ENCODE data around the gene ZNF480.
A peak's percentile ranks its signal among the peaks of the same experiment; 100 is the strongest.

ZNF480 gene

DNA sequence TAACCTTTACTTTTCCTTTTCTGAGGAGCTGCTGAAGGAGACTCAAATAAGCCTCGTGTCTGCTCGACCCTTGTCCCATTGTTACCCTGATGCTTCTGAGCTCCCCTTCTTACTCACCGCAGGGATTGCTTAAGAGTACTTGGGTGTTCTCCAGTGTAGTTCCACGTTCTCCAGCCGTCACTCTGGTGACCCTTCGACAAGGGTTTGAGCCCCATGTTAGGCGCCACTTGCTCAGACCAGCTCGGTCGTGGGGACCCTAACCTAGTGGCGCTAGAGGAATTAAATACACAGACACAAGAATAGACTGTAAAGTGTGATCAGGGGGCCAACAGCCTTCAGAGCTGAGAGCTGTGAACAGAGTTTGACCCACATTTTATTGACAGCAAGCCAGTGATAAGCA, 10.3 kb downstream of the ZNF480 start:
- TF ChIP-seq GATA2 (IDR thresholded peaks at IDR 0.05; ENCODE audit: low read depth, low read length): no peak
- TF ChIP-seq GATA3 (IDR thresholded peaks at IDR 0.05; ENCODE audit: low read depth, low read length): no peak

DNA sequence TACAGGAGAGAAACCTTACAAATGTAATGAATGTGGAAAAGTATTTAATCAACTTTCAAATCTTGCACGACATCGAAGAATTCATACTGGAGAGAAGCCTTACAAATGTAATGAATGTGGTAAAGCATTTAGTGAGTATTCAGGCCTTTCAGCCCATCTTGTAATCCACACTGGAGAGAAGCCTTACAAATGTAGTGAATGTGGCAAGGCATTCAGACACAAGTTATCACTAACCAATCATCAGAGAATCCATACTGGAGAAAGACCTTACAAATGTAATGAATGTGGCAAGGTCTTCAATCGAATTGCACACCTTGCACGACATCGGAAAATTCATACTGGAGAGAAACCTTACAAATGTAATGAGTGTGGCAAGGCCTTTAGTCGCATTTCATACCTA, 25.5 kb downstream of the ZNF480 start:
- TF ChIP-seq GATA2 (IDR thresholded peaks at IDR 0.05; ENCODE audit: low read depth, low read length) (no peak), GATA3 (IDR thresholded peaks at IDR 0.05; ENCODE audit: low read depth, low read length) (no peak)

- no peak for TF ChIP-seq GATA2 (IDR thresholded peaks at IDR 0.05; ENCODE audit: low read depth, low read length)
- no peak for TF ChIP-seq GATA3 (IDR thresholded peaks at IDR 0.05; ENCODE audit: low read depth, low read length)
Measured at GRCh38 chr19:52331757-52332156, 34.8 kb downstream of the ZNF480 start.

DNA sequence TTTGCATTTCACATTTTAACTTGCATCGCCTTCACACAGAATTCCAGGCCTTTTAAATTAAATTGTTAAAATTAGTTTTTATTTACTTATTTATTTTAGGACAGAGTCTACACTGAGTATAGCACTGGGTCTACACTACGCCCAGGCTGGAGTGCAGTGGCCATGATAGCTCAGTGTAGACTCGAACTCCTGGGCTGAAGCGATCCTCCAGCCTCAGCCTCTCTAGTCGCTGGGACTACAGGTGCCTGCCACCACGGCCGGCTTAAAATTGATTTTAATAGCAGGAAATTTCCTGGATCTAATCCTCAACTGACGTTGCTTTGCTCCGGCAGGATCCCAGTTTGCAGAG, 38.8 kb downstream of the ZNF480 start:
- TF ChIP-seq GATA2 (IDR thresholded peaks at IDR 0.05; ENCODE audit: low read depth, low read length): no peak
- TF ChIP-seq GATA3 (IDR thresholded peaks at IDR 0.05; ENCODE audit: low read depth, low read length): no peak

- TF ChIP-seq GATA3 (IDR thresholded peaks at IDR 0.05; ENCODE audit: low read depth, low read length) (no peak), GATA2 (IDR thresholded peaks at IDR 0.05; ENCODE audit: low read depth, low read length) (peak; percentile 40; the same call in 1 of the 2 replicates)
Measured at GRCh38 chr19:52336117-52336790, 39.3 kb downstream of the ZNF480 start, which contains the start of gene ZNF610. ZNF610 (plus strand) TSS chr19:52336243; CDS start chr19:52349173, 12,930 bp downstream.

- no peak for TF ChIP-seq GATA2 (IDR thresholded peaks at IDR 0.05; ENCODE audit: low read depth, low read length)
- no peak for TF ChIP-seq GATA3 (IDR thresholded peaks at IDR 0.05; ENCODE audit: low read depth, low read length)
Measured at GRCh38 chr19:52336791-52337381, 39.9 kb downstream of the ZNF480 start.

GRCh38 chr19:52343548-52343947, 46.6 kb downstream of the ZNF480 start:
- TF ChIP-seq GATA3 (IDR thresholded peaks at IDR 0.05; ENCODE audit: low read depth, low read length): no peak
- TF ChIP-seq GATA2 (IDR thresholded peaks at IDR 0.05; ENCODE audit: low read depth, low read length): no peak

DNA sequence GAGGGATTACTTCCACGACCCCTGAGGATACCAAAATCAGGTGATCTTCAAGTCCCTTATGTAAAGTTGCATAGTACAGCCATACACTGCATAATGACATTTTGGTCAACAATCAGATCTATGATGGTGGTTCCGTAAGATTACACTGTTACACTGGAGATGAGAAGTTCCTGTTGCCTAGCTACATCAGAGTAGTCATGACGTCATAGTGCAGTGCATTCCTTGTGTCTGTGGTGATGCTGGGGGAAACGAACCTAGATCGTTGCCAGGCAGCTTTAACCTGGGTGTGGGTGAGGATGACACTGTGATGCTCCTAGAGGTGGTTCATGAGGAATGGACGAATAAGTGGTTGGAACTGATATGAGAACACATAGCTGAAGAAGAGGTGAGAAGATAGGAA, 48.2 kb downstream of the ZNF480 start:
- no peak for TF ChIP-seq GATA2 (IDR thresholded peaks at IDR 0.05; ENCODE audit: low read depth, low read length)
- no peak for TF ChIP-seq GATA3 (IDR thresholded peaks at IDR 0.05; ENCODE audit: low read depth, low read length)

GRCh38 chr19:52351512-52351911, 54.5 kb downstream of the ZNF480 start:
- TF ChIP-seq GATA2 (IDR thresholded peaks at IDR 0.05; ENCODE audit: low read depth, low read length): no peak
- TF ChIP-seq GATA3 (IDR thresholded peaks at IDR 0.05; ENCODE audit: low read depth, low read length): no peak

GRCh38 chr19:52366414-52366824, 69.5 kb downstream of the ZNF480 start:
- TF ChIP-seq GATA3 (IDR thresholded peaks at IDR 0.05; ENCODE audit: low read depth, low read length) (no peak), GATA2 (IDR thresholded peaks at IDR 0.05; ENCODE audit: low read depth, low read length) (no peak)

DNA sequence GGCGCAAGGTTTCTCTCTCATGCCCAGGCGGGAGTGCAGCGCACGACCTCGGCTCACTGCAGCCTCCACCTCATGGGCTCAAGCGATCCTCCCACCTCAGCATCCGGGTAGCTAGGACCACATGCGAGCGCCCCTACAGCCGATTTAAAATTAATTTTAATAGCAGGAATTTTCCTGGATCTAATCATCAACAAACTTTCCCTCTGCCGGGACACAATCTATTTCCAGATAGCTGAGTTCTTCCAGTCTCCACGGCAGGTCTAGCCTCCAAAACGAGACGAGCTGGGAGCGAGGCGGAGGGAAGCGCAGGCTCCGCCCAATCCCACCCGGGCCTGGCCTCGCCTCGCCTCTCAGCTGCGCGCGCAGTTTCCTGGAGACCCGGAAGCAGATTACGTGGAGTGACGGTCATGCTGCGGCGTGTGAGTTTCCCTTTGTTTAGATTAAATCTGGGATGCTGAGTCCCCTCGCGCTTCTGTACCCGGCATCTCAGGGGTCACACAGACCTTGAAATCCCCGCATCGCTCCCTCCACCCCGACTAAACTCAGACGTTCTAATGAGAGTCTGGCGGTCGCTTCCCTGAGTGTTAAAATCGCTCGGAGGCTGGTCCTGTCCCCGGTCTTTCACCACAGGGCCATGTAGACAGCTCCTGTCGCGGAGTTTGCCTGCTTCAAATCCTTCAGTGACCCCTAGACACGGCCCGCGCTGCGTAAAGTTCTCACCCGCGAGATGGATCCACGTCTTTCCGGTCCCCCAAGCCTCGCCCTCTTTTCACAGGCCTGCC, 72.8 kb downstream of the ZNF480 start, which contains the start of gene ZNF880:
Gene ZNF880, plus strand, starts transcription at position 365 of the 782 bp plus-strand sequence. Its CDS starts 43 bp downstream, at position 408.
- TF ChIP-seq GATA3 (IDR thresholded peaks at IDR 0.05; ENCODE audit: low read depth, low read length) (no peak), GATA2 (IDR thresholded peaks at IDR 0.05; ENCODE audit: low read depth, low read length) (peak; percentile 56)

DNA sequence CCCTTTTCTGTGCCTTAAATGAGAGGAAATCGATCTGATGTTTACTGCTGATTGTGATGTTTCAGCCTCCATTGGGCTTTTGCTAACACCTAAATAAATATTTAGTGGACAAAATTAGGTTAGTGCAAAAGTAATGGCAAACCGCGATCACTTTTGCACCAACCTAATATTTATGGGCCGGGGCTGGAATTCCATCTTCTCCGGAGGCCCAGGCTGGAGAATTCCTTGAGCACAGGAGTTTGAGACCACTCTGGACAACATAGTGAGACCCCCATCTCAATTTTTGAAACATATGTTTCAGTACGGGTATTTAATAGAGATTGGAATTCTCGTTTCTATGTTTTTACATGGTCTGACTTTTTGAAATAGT, 73.4 kb downstream of the ZNF480 start:
- TF ChIP-seq GATA3 (IDR thresholded peaks at IDR 0.05; ENCODE audit: low read depth, low read length) (no peak), GATA2 (IDR thresholded peaks at IDR 0.05; ENCODE audit: low read depth, low read length) (no peak)
